Esophagus muscularis mucosa (tissue), 4 donors: ENCODE measurements around the gene KMT5B. TPM values are rescaled to one million over a fixed set of nuclear protein-coding genes. Genes with fewer than 3 reads are reported as not detected.

Experiments used
- DNase-seq: peaks from one replicate; pipeline ENCODE4 v3.0.0-alpha.2; 2017; ENCODE audit errors: extremely low spot score
- H3K27ac ChIP-seq, 4 donors: fragments of 200-600 bp; sonication (generic); replicated peaks in 1 of 4; 1 replicate in 3 of 4; 2 replicates in 1 of 4; pipeline ENCODE4 v1.5.1; 2016 to 2019; ENCODE audit warnings: mild to moderate bottlenecking in 1 of 4
- H3K27me3 ChIP-seq, 4 donors: fragments of 200-600 bp; sonication (generic); one replicate each; pipeline versions ENCODE4 v1.5.1 to v1.6.0; 2016 to 2019
- H3K36me3 ChIP-seq, 4 donors: fragments of 200-600 bp; sonication (generic); one replicate each; pipeline ENCODE4 v1.5.1; 2016 to 2019
- H3K4me1 ChIP-seq, 4 donors: fragments of 200-600 bp; sonication (generic); one replicate each; pipeline ENCODE4 v1.5.1; 2016 to 2019
- H3K4me3 ChIP-seq, 4 donors: fragments of 200-600 bp; sonication (generic); 1 replicate in 2 of 4; 2 replicates in 2 of 4; pipeline ENCODE4 v1.5.1; 2016 to 2019; ENCODE audit warnings: mild to moderate bottlenecking in 4 of 4, moderate library complexity in 1 of 4
- H3K9me3 ChIP-seq, 4 donors: fragments of 200-600 bp; sonication (generic); 1 replicate in 3 of 4; 2 replicates in 1 of 4; pipeline ENCODE4 v1.5.1; 2016 to 2019
- CTCF ChIP-seq, 3 experiments: fragments of 200-600 bp in 2 of 3; fragments of 450-650 bp in 1 of 3; sonication (generic) in 2 of 3; IDR thresholded peaks; one replicate each; pipeline ENCODE4 v1.5.1; 2017 to 2019; ENCODE audit warnings: antibody characterized with exemption in 3 of 3, mild to moderate bottlenecking in 2 of 3, moderate library complexity in 1 of 3
- EP300 ChIP-seq: sonication (generic); formaldehyde crosslinking; IDR thresholded peaks from one replicate; pipeline ENCODE4 v1.6.1; 2017; ENCODE audit warnings: antibody characterized with exemption
- POLR2A ChIP-seq: fragments of 450-650 bp; IDR thresholded peaks from one replicate; pipeline ENCODE4 v1.6.1; 2017; ENCODE audit warnings: antibody characterized with exemption, moderate library complexity, mild to moderate bottlenecking, low read depth
- POLR2AphosphoS5 ChIP-seq, 2 donors: sonication (generic); formaldehyde crosslinking; IDR thresholded peaks; one replicate each; pipeline ENCODE4 v1.6.1; 2017; ENCODE audit warnings: antibody characterized with exemption in 2 of 2
- WGBS: methylation state at CpG from one replicate; pipeline ENCODE4 v1.1.5; 2018; 5-methylcytosine and 5-hydroxymethylcytosine counted together
- intact Hi-C: fragments of 100-400 bp; cut with DNase I; formaldehyde crosslinking; loops from one replicate; pipeline ENCODE4 v1.15.1; 2023
- total RNA-seq, 4 donors: library from RNA; depleted of rRNA; stranded (reverse); fragments of >200 nt; gene quantifications; one replicate each; pipeline versions ENCODE4 v1.1.0 to v1.2.1, GENCODE V29; 2016

The KMT5B gene
- total RNA-seq, 4 donors from 2014 or later: 28.7 to 49.4 (median 43.3) TPM

GRCh38 chr11:68191661-68192579 lies 21.2 kb downstream of the KMT5B start:
- TF ChIP-seq POLR2AphosphoS5 (IDR thresholded peaks at IDR 0.05) (no peak), POLR2A (no peak), CTCF (IDR thresholded peaks at IDR 0.05) (no peak), EP300 (no peak)
- intact Hi-C loops: no loop called here
- Histone ChIP-seq H3K27me3 (no peaks in the 10 kb centered on the region), H3K9me3 (no peaks in the 10 kb centered on the region), H3K27ac (no peak overlapping the region), H3K4me1 (peaks cover 29 to 50% (median 34%) of the 10 kb centered on the region in 4 donors), H3K36me3 (peaks cover 0 to 9% (median 4%) of the 10 kb centered on the region in 4 donors), H3K4me3 (no peak overlapping the region)
- no peak for DNase-seq
- WGBS: 89% methylated on average over 5 of the region's 5 CpGs

- 81% methylated on average over 3 of the region's 3 CpGs for WGBS
- DNase-seq: no peak
- H3K9me3 ChIP-seq: no peaks in the 10 kb centered on the region
Observed at GRCh38 chr11:68189888-68190287, 23.2 kb downstream of the KMT5B start.

GRCh38 chr11:68189082-68189481 lies 24.0 kb downstream of the KMT5B start:
- Histone ChIP-seq H3K27ac (no peak overlapping the region), H3K36me3 (peaks cover 12 to 35% (median 25%) of the 10 kb centered on the region in 4 donors), H3K4me3 (no peak overlapping the region), H3K4me1 (peaks cover 23 to 38% (median 31%) of the 10 kb centered on the region in 4 donors), H3K9me3 (no peaks in the 10 kb centered on the region), H3K27me3 (no peaks in the 10 kb centered on the region)
- no peak for DNase-seq
- TF ChIP-seq POLR2AphosphoS5 (IDR thresholded peaks at IDR 0.05): no peak
- TF ChIP-seq POLR2A: no peak
- no peak for TF ChIP-seq EP300
- no peak for TF ChIP-seq CTCF (IDR thresholded peaks at IDR 0.05)
- intact Hi-C loops: no loop called here
- WGBS: 61% methylated on average over 3 of the region's 3 CpGs

More at GRCh38 chr11:68189888-68190287, 23.2 kb downstream of the KMT5B start:
- no peak overlapping the region for H3K27ac ChIP-seq
- TF ChIP-seq POLR2A (no peak), CTCF (IDR thresholded peaks at IDR 0.05) (no peak), EP300 (no peak), POLR2AphosphoS5 (IDR thresholded peaks at IDR 0.05) (no peak)
- peaks cover 23 to 46% (median 34%) of the 10 kb centered on the region in 4 donors for H3K4me1 ChIP-seq
- intact Hi-C loops: no loop called here
- H3K36me3 ChIP-seq: peaks cover 8 to 27% (median 17%) of the 10 kb centered on the region in 4 donors
- no peak overlapping the region for H3K4me3 ChIP-seq
- no peaks in the 10 kb centered on the region for H3K27me3 ChIP-seq

GRCh38 chr11:68186061-68186460 lies 27.0 kb downstream of the KMT5B start:
- Histone ChIP-seq H3K36me3 (peaks cover 21 to 61% (median 39%) of the 10 kb centered on the region in 4 donors), H3K27ac (no peak overlapping the region), H3K4me1 (peaks cover 7 to 28% (median 22%) of the 10 kb centered on the region in 4 donors), H3K9me3 (no peaks in the 10 kb centered on the region), H3K27me3 (no peaks in the 10 kb centered on the region), H3K4me3 (no peak overlapping the region)
- intact Hi-C loops: no loop called here
- TF ChIP-seq POLR2A (no peak), CTCF (IDR thresholded peaks at IDR 0.05) (no peak), EP300 (no peak), POLR2AphosphoS5 (IDR thresholded peaks at IDR 0.05) (no peak)
- DNase-seq: no peak
- WGBS: 80% methylated on average over 6 of the region's 6 CpGs
